ENCODE results near the gene STPG4.

Gene STPG4

DNA sequence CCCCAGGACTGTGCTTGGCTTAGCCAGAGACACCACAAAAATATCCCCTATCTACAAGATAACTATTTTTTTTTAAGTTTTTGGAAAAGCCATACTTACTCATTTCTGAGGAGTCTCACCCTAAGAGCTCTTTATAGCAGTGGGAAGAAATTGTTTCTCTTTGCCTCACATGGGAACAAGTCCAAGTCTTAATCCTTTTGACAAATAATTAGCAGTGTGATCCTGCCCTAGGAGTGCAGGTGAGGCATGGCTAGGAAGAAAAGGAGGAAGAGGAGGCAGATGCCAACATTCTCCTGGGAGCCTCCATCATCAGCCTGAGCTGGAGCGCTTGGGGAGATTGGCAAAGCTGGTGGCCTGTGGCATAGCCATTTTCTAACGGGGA, 115.6 kb downstream of the STPG4 start:
- Mint-ChIP-seq H3K36me3 (peaks cover 54% of the 10 kb centered on the region), H3K27ac (peak overlapping the region; percentile 72), H3K27me3 (no peaks in the 10 kb centered on the region), H3K9me3 (no peaks in the 10 kb centered on the region), H3K4me1 (peaks cover 76% of the 10 kb centered on the region), H3K4me3 (no peak overlapping the region)
- ATAC-seq = no peak

DNA sequence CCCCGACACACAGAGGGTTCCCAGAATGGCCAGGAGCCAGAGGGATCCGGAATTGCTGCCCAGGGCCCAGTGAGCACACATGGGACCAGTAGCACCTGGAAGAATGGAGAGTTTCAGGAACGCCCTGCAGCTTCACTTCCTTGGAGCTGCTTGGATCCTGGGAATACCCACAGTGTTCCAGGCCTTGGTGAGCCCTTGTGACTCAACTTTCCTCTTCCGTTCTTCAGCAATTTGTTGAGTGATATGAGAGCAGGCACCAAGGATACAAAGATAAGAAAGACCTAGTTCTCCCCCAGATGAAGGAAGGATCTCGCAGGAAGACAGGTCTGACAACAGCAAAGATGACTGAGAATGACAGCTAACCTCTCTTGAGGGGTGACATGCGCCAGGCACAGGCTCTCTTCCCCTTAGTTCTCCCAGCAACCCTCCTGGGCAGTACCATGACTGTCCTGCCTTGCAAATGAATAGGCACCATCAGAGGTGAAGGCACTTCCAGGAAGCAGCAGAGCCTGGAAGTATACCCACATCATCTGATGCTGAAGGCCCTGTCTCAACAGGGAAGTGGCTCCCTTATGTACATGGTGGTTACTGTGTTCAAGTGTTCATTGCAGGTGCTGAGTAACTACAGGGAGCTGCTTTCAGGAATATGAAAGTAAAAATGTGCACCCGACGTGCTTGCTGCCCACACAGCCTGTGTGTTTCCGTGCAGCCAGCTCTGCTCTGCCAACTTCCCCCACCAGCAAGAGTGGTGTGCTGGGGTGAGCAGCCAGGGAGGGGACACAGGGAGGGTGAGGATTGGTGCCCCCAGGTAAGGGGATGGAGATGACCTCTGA, 116.2 kb downstream of the STPG4 start:
- ATAC-seq = peak; percentile 65
- H3K36me3 Mint-ChIP-seq = peaks cover 48% of the 10 kb centered on the region
- H3K27me3 Mint-ChIP-seq = no peaks in the 10 kb centered on the region
- H3K4me1 Mint-ChIP-seq = peaks cover 76% of the 10 kb centered on the region
- H3K27ac Mint-ChIP-seq = peak overlapping the region; percentile 72
- H3K9me3 Mint-ChIP-seq = no peaks in the 10 kb centered on the region
- peak overlapping the region; percentile 61 for H3K4me3 Mint-ChIP-seq

DNA sequence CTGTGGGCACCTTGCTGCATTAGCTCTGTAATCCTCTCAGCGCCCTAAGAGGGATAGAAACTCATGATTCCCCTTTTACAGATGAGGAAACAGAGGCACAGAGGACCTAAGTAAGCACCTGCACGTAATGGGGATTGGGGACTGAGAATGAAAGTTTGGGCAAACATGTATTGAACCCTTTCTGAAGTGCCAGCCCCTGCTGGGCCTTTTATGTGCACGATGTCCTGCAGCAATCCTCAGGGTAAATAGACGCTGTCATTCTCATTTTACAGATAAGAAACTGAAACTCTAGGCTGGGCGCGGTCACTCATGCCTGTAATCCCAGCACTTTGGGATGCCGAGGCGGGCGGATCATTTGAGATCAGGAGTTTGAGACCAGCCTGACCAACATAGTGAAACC, 117.4 kb downstream of the STPG4 start:
- Mint-ChIP-seq H3K27ac (peak overlapping the region; percentile 81), H3K36me3 (peaks cover 39% of the 10 kb centered on the region), H3K9me3 (no peaks in the 10 kb centered on the region), H3K4me3 (no peak overlapping the region), H3K27me3 (no peaks in the 10 kb centered on the region), H3K4me1 (peaks cover 76% of the 10 kb centered on the region)
- ATAC-seq = no peak
